GM18505 (cell line): ENCODE results near the gene PITPNM3.

ENCODE experiments used
- ATAC-seq: cut with Tn5 transposase; IDR thresholded peaks from one replicate; pipeline ENCODE4 v1.9.1; 2021; ENCODE audit not compliant: unreplicated experiment
- POLR2A ChIP-seq: IDR thresholded peaks from 4 replicates; pipeline ENCODE4 v1.6.1; 2011; ENCODE audit warnings: borderline replicate concordance; ENCODE audit not compliant: insufficient read depth, insufficient read length; ENCODE audit errors: extremely low read depth

The PITPNM3 gene

DNA sequence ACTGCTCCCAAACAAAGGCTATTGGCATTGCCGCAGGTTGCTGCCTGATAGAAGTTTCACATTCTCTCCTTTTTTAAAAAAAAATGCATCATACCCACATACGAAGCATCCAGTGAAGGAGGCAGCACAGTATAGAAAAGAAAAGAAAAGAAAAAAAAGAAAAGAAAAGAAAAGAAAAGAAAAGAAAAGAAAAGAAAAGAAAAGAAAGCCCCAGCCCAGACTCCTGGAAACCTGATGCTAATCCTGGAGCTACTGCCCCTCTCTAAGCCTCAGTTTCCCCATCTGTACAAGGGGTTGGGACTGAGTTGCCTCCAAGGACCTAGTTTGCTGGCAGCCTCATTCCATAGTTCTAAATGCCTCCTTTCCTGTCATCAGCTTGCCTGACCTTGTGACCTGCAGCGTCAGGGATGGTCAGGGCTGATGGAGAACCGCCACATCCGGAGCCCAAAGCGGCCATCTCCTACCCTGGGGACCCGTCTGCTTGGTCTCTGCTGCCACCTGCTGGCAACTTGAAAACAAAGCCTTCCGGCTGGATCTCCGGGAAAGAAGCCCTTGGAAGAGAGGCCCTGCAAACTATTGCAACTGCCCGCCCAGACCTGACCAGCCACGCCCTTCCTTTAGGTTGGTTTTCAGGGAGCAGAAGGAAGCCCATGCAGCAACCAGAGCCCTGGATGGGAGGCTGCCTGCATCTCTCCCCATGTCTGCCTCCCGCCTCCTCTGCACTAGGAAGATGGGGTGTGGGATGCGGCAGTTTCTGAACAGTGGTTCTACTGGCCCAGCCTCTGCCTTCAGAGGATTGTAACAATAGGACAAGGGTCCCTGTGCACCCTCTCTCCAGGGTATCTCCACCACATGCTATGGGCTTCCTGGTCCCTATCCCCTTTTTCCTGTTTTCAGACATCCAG lies 134.4 kb downstream of the PITPNM3 start:
- no peak for TF ChIP-seq POLR2A
- no peak for ATAC-seq

DNA sequence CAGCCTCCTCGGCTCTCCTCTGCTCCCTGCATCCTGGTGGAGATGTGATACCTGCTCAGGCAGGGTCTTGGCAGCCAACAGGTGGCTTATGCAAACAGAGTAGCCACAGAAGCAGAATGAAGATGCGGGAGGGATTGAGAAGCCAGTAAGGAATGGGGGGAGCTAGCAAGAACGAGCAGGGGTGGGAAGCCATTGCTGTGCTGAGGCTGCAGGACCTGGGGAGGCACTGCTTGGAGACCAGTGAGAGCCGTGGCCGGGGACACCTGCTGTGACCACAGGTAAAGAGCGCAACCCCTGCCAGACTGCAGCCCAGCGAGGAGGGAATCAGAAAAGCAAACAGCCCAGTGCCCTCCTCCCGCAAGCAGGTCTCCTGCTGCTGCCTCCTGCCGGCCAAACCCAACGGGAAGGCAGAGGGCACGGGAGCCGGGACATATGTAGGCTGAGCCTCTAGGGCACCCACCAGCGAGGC lies 136.1 kb downstream of the PITPNM3 start:
- ATAC-seq = no peak
- no peak for TF ChIP-seq POLR2A

GRCh38 chr17:6415616-6416015 lies 140.7 kb downstream of the PITPNM3 start:
- ATAC-seq = no peak
- TF ChIP-seq POLR2A = no peak

DNA sequence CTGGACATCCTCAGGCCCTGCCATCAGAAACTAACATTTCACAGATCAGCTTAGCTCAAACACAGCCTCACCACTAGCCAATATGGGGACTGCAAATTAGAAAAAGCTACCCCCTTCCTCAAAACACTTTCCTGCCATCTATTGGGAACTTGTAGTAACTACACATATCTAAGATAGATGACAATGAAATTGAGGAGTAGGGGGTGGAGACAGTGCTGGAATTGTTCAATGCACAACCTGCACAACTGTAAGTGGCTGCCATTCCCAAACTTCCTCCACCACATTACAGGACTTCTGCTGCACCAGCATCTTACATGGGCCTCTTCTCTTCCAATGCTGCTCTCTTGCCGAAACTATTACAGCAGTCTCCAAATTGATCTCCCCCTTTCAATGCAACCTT lies 143.3 kb downstream of the PITPNM3 start:
- no peak for ATAC-seq
- no peak for TF ChIP-seq POLR2A

DNA sequence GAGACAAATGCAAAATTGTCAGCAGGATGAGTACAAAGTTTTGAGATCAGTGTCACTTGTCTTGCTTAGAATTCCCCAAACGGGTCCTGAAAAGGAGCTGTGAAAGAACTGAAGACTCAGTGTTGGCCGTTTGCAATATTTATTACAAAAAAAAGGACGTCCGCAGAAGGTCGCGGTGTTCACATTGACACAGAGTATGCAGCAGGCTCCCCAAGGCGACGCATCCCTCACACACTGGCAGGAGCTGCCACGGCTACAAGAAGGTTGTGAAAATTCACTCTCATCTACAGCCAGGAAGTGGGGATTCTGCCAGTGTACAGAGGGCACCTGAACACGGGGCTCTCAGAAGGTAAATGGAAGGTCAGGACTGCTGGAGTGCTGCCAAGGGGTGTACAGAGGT lies 147.6 kb downstream of the PITPNM3 start:
- ATAC-seq = no peak
- no peak for TF ChIP-seq POLR2A

- TF ChIP-seq POLR2A = no peak
- no peak for ATAC-seq
Measured at GRCh38 chr17:6408276-6408675, 148.1 kb downstream of the PITPNM3 start.

- no peak for ATAC-seq
- TF ChIP-seq POLR2A = no peak
Measured at GRCh38 chr17:6402258-6402657, 154.1 kb downstream of the PITPNM3 start.
